Thyroid gland (tissue), 4 donors: Measurements from ENCODE around the gene SHANK2.

Experiments
- CTCF ChIP-seq, 6 experiments: fragments of 200-600 bp in 3 of 6; fragments of 450-650 bp in 3 of 6; sonication (generic) in 3 of 6; IDR thresholded peaks; one replicate each; pipeline ENCODE4 v1.5.1; 2016 to 2019; ENCODE audit warnings: antibody characterized with exemption in 6 of 6, mild to moderate bottlenecking in 2 of 6, inconsistent platforms in 1 of 6, moderate library complexity in 1 of 6
- POLR2A ChIP-seq, 2 donors: fragments of 450-650 bp; IDR thresholded peaks; one replicate each; pipeline ENCODE4 v1.6.1; 2017; ENCODE audit warnings: antibody characterized with exemption in 2 of 2, mild to moderate bottlenecking in 2 of 2, moderate library complexity in 1 of 2

GRCh38 chr11:71301858-71302533, 49.6 kb upstream of the SHANK2 start:
- TF ChIP-seq CTCF (IDR thresholded peaks at IDR 0.05) (no peak), POLR2A (IDR thresholded peaks at IDR 0.05) (no peak)
